SK-N-SH (cell line): ENCODE results near the gene MB21D2.

Source experiments
- CTCF ChIP-seq: fragments of 200-600 bp; sonication (generic); IDR thresholded peaks from 2 replicates; pipeline ENCODE4 v1.6.1; 2017; ENCODE audit warnings: antibody characterized with exemption, mild to moderate bottlenecking, moderate library complexity
- EP300 ChIP-seq, 2 experiments: IDR thresholded peaks; 2 replicates each; pipeline versions ENCODE4 v1.4.0 to v1.6.1; 2012; ENCODE audit warnings: borderline replicate concordance in 1 of 2, low read depth in 1 of 2, low read length in 1 of 2
- EZH2phosphoT487 ChIP-seq: fragments of 200-600 bp; sonication (generic); IDR thresholded peaks from 2 replicates; pipeline ENCODE4 v1.6.1; 2017; ENCODE audit warnings: low read depth, mixed run types, mild to moderate bottlenecking, antibody characterized with exemption, moderate library complexity, borderline replicate concordance

DNA sequence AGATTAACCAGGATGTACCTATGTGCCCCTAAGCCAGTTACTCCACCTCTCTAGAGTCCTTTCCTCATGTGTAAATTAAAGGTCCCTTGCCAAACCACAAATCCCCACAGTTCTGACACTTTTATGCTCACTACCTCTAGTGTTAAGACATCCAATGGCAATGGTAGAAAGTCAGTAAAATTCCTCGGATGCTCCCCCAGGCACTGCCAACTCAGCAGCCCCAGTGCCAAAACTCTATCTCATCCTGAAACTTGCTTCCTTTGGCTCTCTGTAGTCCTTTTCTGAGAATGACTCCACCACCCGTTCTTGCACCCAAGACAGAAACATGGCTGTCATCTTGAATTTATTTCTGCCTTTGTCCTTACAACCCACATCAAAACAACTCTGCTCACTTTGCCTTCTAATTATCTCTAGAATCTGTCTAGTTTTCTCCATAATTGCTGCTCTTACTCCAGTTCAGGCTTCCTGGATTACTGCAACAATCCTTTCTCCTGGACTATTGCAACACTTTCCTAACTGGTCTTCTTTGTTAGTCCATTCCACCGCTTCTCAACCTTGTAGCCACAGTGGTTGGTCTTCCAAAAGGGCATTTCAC is 41.6 kb downstream of the MB21D2 start:
- TF ChIP-seq CTCF (no peak), EP300 (IDR thresholded peaks at IDR 0.05; ENCODE audit: borderline replicate concordance in 1 of 2, low read depth in 1 of 2, low read length in 1 of 2) (no peak), EZH2phosphoT487 (no peak)
